Activated CD8-positive, alpha-beta T cell treated with anti-CD3 and anti-CD28 coated beads for 36 hours (primary cell): ENCODE measurements around the gene MYCBPAP. TPM values are rescaled to one million over a fixed set of nuclear protein-coding genes. Genes with fewer than 3 reads are reported as not detected.
A peak's percentile ranks its signal among the peaks of the same experiment; 100 is the strongest.

Experiments
- ATAC-seq: fragments of 200-7000 bp; cut with Tn5 transposase; one replicate; pipeline ENCODE4 v1.10.0; 2021; ENCODE audit warnings: mild to moderate bottlenecking, moderate library complexity
- CTCF ChIA-PET: fragments of 350-600 bp; sonication (Branson Sonifier 250); formaldehyde crosslinking; loops from one replicate; lab custom pipeline; 2021; ENCODE audit warnings: antibody characterized with exemption; lab: Charles Lee
- POLR2A ChIA-PET: fragments of 350-600 bp; sonication (Branson Sonifier 250); formaldehyde crosslinking; loops from one replicate; lab custom pipeline; 2021; ENCODE audit warnings: antibody characterized with exemption; lab: Charles Lee
- DNase-seq: peaks from one replicate; pipeline ENCODE4 v3.0.0-alpha.2; 2020
- H3K27ac Mint-ChIP-seq: one replicate; pipeline ENCODE4 v1.8.0; 2021; ENCODE audit warnings: mild to moderate bottlenecking, mixed read lengths
- H3K27me3 Mint-ChIP-seq: one replicate; pipeline ENCODE4 v1.8.0; 2021; ENCODE audit warnings: mixed read lengths
- H3K36me3 Mint-ChIP-seq: one replicate; pipeline ENCODE4 v1.8.0; 2021; ENCODE audit warnings: low read depth, mixed read lengths
- H3K4me1 Mint-ChIP-seq: one replicate; pipeline ENCODE4 v1.8.0; 2021; ENCODE audit warnings: low read depth, mixed read lengths
- H3K4me3 Mint-ChIP-seq: one replicate; pipeline ENCODE4 v1.8.0; 2021; ENCODE audit warnings: mild to moderate bottlenecking, moderate library complexity, mixed read lengths
- H3K9me3 Mint-ChIP-seq: one replicate; pipeline ENCODE4 v1.8.0; 2021; ENCODE audit warnings: mixed read lengths
- CTCF ChIP-seq: fragments of 200-600 bp; IDR thresholded peaks from one replicate; pipeline ENCODE4 v1.8.0; 2022; ENCODE audit warnings: antibody characterized with exemption, mild to moderate bottlenecking
- intact Hi-C: fragments of 100-400 bp; cut with micrococcal nuclease; formaldehyde crosslinking; loops from one replicate; pipeline ENCODE4 v1.10.0; 2022
- total RNA-seq, 2 experiments: library from RNA; stranded (reverse); gene quantifications; one replicate each; pipeline ENCODE4 v1.2.3, GENCODE V29; 2021

Gene MYCBPAP
- total RNA-seq, 2 experiments from 2014 or later = 6.7 to 6.9 TPM

- Mint-ChIP-seq H3K4me1 (peaks cover 14% of the 10 kb centered on the region), H3K27me3 (no peaks in the 10 kb centered on the region), H3K4me3 (no peak overlapping the region), H3K9me3 (no peaks in the 10 kb centered on the region), H3K27ac (no peak overlapping the region), H3K36me3 (peaks cover 23% of the 10 kb centered on the region)
- intact Hi-C loops = loop anchor here (5.0 to 10.0 kb wide), 2 partner anchors 58 to 140 kb away; no protein-coding TSS in a partner anchor
- ATAC-seq = no peak
- CTCF ChIA-PET = interaction anchor here (1.2 to 7.7 kb wide), 8 partner anchors 11 to 161 kb away, joined by 3 to 57 read pairs (median 4); no protein-coding TSS in a partner anchor
- DNase-seq = no peak
- TF ChIP-seq CTCF = no peak
- POLR2A ChIA-PET = interaction anchor here (0.6 to 1.3 kb wide), 2 partner anchors 11 to 347 kb away, joined by 3 read pairs; no protein-coding TSS in a partner anchor
These were observed 23.7 kb upstream of the MYCBPAP start for GRCh38 chr17:50484386-50485155.

GRCh38 chr17:50487213-50488096 lies 20.8 kb upstream of the MYCBPAP start:
- Mint-ChIP-seq H3K36me3 (peaks cover 16% of the 10 kb centered on the region), H3K27me3 (no peaks in the 10 kb centered on the region), H3K27ac (no peak overlapping the region), H3K9me3 (no peaks in the 10 kb centered on the region), H3K4me1 (peaks cover 3% of the 10 kb centered on the region), H3K4me3 (no peak overlapping the region)
- ATAC-seq (peak; percentile 56), DNase-seq (no peak)
- intact Hi-C loops = loop anchor here (10.0 kb wide), 1 partner anchor 137 kb away; no protein-coding TSS in a partner anchor
- CTCF ChIA-PET = interaction anchor here (0.9 to 7.7 kb wide), 4 partner anchors 13 to 141 kb away, joined by 3 to 57 read pairs (median 5); no protein-coding TSS in a partner anchor
- POLR2A ChIA-PET = interaction anchor here (1.7 kb wide), 1 partner anchor 17 kb away, joined by 7 read pairs; no protein-coding TSS in a partner anchor
- TF ChIP-seq CTCF = no peak

- H3K4me3 Mint-ChIP-seq = no peak overlapping the region
- TF ChIP-seq CTCF = no peak
- H3K36me3 Mint-ChIP-seq = peaks cover 5% of the 10 kb centered on the region
- CTCF ChIA-PET = interaction anchor here (1.0 to 7.7 kb wide), 2 partner anchors 15 to 139 kb away, joined by 3 to 57 read pairs; no protein-coding TSS in a partner anchor
- POLR2A ChIA-PET = interaction anchor here (0.6 kb wide), 1 partner anchor 76 kb away, joined by 4 read pairs; no protein-coding TSS in a partner anchor
- ATAC-seq (no peak), DNase-seq (no peak)
- H3K27me3 Mint-ChIP-seq = no peaks in the 10 kb centered on the region
- no peaks in the 10 kb centered on the region for H3K9me3 Mint-ChIP-seq
- H3K27ac Mint-ChIP-seq = no peak overlapping the region
- no peaks in the 10 kb centered on the region for H3K4me1 Mint-ChIP-seq
- intact Hi-C loops = loop anchor here (10.0 kb wide), 1 partner anchor 136 kb away; no protein-coding TSS in a partner anchor
These were observed 19.4 kb upstream of the MYCBPAP start for GRCh38 chr17:50488880-50489279.

- H3K27me3 Mint-ChIP-seq = no peaks in the 10 kb centered on the region
- CTCF ChIA-PET = interaction anchor here (1.4 kb wide), 1 partner anchor 93 kb away, joined by 3 read pairs; no protein-coding TSS in a partner anchor
- ATAC-seq = no peak
- no peak overlapping the region for H3K4me3 Mint-ChIP-seq
- H3K36me3 Mint-ChIP-seq = no peaks in the 10 kb centered on the region
- no peak for DNase-seq
- POLR2A ChIA-PET = no interaction called here
- no peaks in the 10 kb centered on the region for H3K4me1 Mint-ChIP-seq
- H3K9me3 Mint-ChIP-seq = no peaks in the 10 kb centered on the region
- intact Hi-C loops = no loop called here
- no peak overlapping the region for H3K27ac Mint-ChIP-seq
- no peak for TF ChIP-seq CTCF
These were observed 16.7 kb upstream of the MYCBPAP start for GRCh38 chr17:50491505-50491904.
